H9 (cell line): ENCODE results near the gene GHSR. TPM values are rescaled to one million over a fixed set of nuclear protein-coding genes. Genes with fewer than 3 reads are reported as not detected.

Source experiments
- DNase-seq: peaks from one replicate; pipeline ENCODE4 v3.0.0-alpha.2; 2017
- H2AFZ ChIP-seq: one replicate; pipeline ENCODE4 v1.6.1; 2013; ENCODE audit warnings: mild to moderate bottlenecking, low read length, control low read depth, moderate library complexity
- H2AK5ac ChIP-seq: 2 replicates; pipeline ENCODE4 v1.6.1; 2013; ENCODE audit warnings: low read length, control low read depth, mixed read lengths; ENCODE audit not compliant: insufficient read length
- H2BK120ac ChIP-seq: one replicate; pipeline ENCODE4 v1.6.1; 2013; ENCODE audit warnings: low read depth, mild to moderate bottlenecking, low read length, control low read depth, inconsistent platforms; ENCODE audit not compliant: poor library complexity, severe bottlenecking
- H2BK12ac ChIP-seq: 2 replicates; pipeline ENCODE4 v1.6.1; 2013; ENCODE audit warnings: low read length, control low read depth, mixed read lengths, low read depth; ENCODE audit not compliant: insufficient read length
- H2BK15ac ChIP-seq: 2 replicates; pipeline ENCODE4 v1.6.1; 2013; ENCODE audit warnings: low read depth, low read length, control low read depth
- H2BK20ac ChIP-seq: one replicate; pipeline ENCODE4 v1.6.1; 2013; ENCODE audit warnings: low read depth, mild to moderate bottlenecking, low read length, control low read depth, inconsistent platforms; ENCODE audit not compliant: poor library complexity, severe bottlenecking
- H2BK5ac ChIP-seq: 2 replicates; pipeline ENCODE4 v1.6.1; 2013; ENCODE audit warnings: low read length, control low read depth, mixed read lengths; ENCODE audit not compliant: insufficient read length
- H3K14ac ChIP-seq: 2 replicates; pipeline ENCODE4 v1.6.1; 2013; ENCODE audit warnings: low read length, control low read depth; ENCODE audit not compliant: insufficient read depth
- H3K18ac ChIP-seq: 2 replicates; pipeline ENCODE4 v1.6.1; 2013; ENCODE audit warnings: low read depth, mild to moderate bottlenecking, mixed read lengths, low read length, control low read depth; ENCODE audit not compliant: insufficient read length
- H3K23ac ChIP-seq: 2 replicates; pipeline ENCODE4 v1.6.1; 2013; ENCODE audit warnings: low read length, control low read depth, mixed read lengths, low read depth; ENCODE audit not compliant: insufficient read length
- H3K23me2 ChIP-seq: 2 replicates; pipeline ENCODE4 v1.6.1; 2013; ENCODE audit warnings: low read depth, mild to moderate bottlenecking, mixed read lengths, low read length, control low read depth; ENCODE audit not compliant: insufficient read length, poor library complexity, severe bottlenecking
- H3K27ac ChIP-seq: 2 replicates; pipeline ENCODE4 v1.5.1; 2013; ENCODE audit warnings: low read length, control low read depth, mixed read lengths, low read depth; ENCODE audit not compliant: insufficient read length
- H3K27me3 ChIP-seq: 2 replicates; pipeline ENCODE4 v1.6.1; 2013; ENCODE audit warnings: low read length, control low read depth, inconsistent platforms; ENCODE audit not compliant: insufficient read depth
- H3K4ac ChIP-seq: 2 replicates; pipeline ENCODE4 v1.6.1; 2013; ENCODE audit warnings: low read depth, mild to moderate bottlenecking, control low read depth, inconsistent platforms, low read length, moderate library complexity
- H3K4me1 ChIP-seq: 2 replicates; pipeline ENCODE4 v1.6.1; 2013; ENCODE audit warnings: low read length, control low read depth, inconsistent platforms; ENCODE audit not compliant: insufficient read depth
- H3K4me2 ChIP-seq: 2 replicates; pipeline ENCODE4 v1.6.1; 2013; ENCODE audit warnings: low read length, control low read depth, mixed read lengths; ENCODE audit not compliant: insufficient read length, insufficient read depth
- H3K56ac ChIP-seq: 2 replicates; pipeline ENCODE4 v1.6.1; 2013; ENCODE audit warnings: low read depth, mild to moderate bottlenecking, mixed read lengths, low read length, control low read depth; ENCODE audit not compliant: insufficient read length
- H3K79me1 ChIP-seq: 2 replicates; pipeline ENCODE4 v1.6.1; 2013; ENCODE audit warnings: low read depth, mild to moderate bottlenecking, moderate library complexity, low read length, control low read depth, inconsistent platforms; ENCODE audit not compliant: insufficient read depth, poor library complexity, severe bottlenecking
- H3K79me2 ChIP-seq: 2 replicates; pipeline ENCODE4 v1.6.1; 2013; ENCODE audit warnings: low read length, control low read depth, inconsistent platforms; ENCODE audit not compliant: insufficient read depth
- H3K9ac ChIP-seq: 2 replicates; pipeline ENCODE4 v1.6.1; 2013; ENCODE audit warnings: low read length, control low read depth, mixed read lengths; ENCODE audit not compliant: insufficient read length; ENCODE audit errors: extremely low read depth
- H3K9me3 ChIP-seq: one replicate; pipeline ENCODE4 v1.6.1; 2013; ENCODE audit warnings: low read depth, low read length, inconsistent platforms; ENCODE audit not compliant: control insufficient read depth
- H3T11ph ChIP-seq: one replicate; pipeline ENCODE4 v1.6.1; 2013; ENCODE audit warnings: mild to moderate bottlenecking, low read length, control low read depth, inconsistent platforms
- H4K20me1 ChIP-seq: one replicate; pipeline ENCODE4 v1.6.1; 2013; ENCODE audit not compliant: control insufficient read depth, insufficient read length, insufficient read depth
- H4K5ac ChIP-seq: 2 replicates; pipeline ENCODE4 v1.6.1; 2013; ENCODE audit warnings: low read depth, mild to moderate bottlenecking, mixed read lengths, low read length, control low read depth; ENCODE audit not compliant: insufficient read length
- H4K8ac ChIP-seq: replicated peaks from 2 replicates; pipeline ENCODE4 v1.6.1; 2013; ENCODE audit warnings: low read length, control low read depth, mixed read lengths, low read depth; ENCODE audit not compliant: insufficient read length
- H4K91ac ChIP-seq: 2 replicates; pipeline ENCODE4 v1.6.1; 2013; ENCODE audit warnings: low read depth, mild to moderate bottlenecking, moderate library complexity, mixed read lengths, low read length, control low read depth; ENCODE audit not compliant: insufficient read length
- H3K27ac Mint-ChIP-seq, 3 experiments: 2 replicates in 2 of 3; 3 replicates in 1 of 3; pipeline ENCODE4 v1.8.0; 2020 to 2021; ENCODE audit warnings: mixed read lengths in 3 of 3, mild to moderate bottlenecking in 1 of 3, moderate library complexity in 1 of 3
- H3K27me3 Mint-ChIP-seq: 2 replicates; pipeline ENCODE4 v1.8.0; 2021; ENCODE audit warnings: low read depth, mild to moderate bottlenecking, moderate library complexity, mixed read lengths
- H3K36me3 Mint-ChIP-seq, 3 experiments: 2 replicates in 2 of 3; 3 replicates in 1 of 3; pipeline ENCODE4 v1.8.0; 2020 to 2021; ENCODE audit warnings: low read depth in 3 of 3, mixed read lengths in 3 of 3; ENCODE audit not compliant: insufficient read depth in 1 of 3
- H3K4me1 Mint-ChIP-seq, 2 experiments: 2 replicates each; pipeline ENCODE4 v1.8.0; 2020; ENCODE audit warnings: mixed read lengths in 2 of 2
- H3K4me3 Mint-ChIP-seq, 2 experiments: 2 replicates in 1 of 2; 3 replicates in 1 of 2; pipeline ENCODE4 v1.8.0; 2020 to 2021; ENCODE audit warnings: mild to moderate bottlenecking in 2 of 2, mixed read lengths in 2 of 2, moderate library complexity in 1 of 2
- H3K9me3 Mint-ChIP-seq, 2 experiments: 2 replicates in 1 of 2; 3 replicates in 1 of 2; pipeline ENCODE4 v1.8.0; 2020; ENCODE audit warnings: mild to moderate bottlenecking in 2 of 2, mixed read lengths in 2 of 2, moderate library complexity in 1 of 2
- WGBS: extraction: QIAGEN DNeasy Blood & Tissue Kit; methylation state at CpG from one replicate; pipeline ENCODE4 v1.1.7; 2013; ENCODE audit warnings: missing lambda C conversion rate, low lambda C conversion rate, mixed read lengths; ENCODE audit not compliant: insufficient read length; ENCODE audit errors: extremely low coverage; 5-methylcytosine and 5-hydroxymethylcytosine counted together
- total RNA-seq: library from RNA; stranded (reverse); gene quantifications from 2 replicates; pipeline ENCODE4 v1.2.1, GENCODE V29; 2021
- TF ChIP-seq, protein P1 (sequence below): fragments of 200-600 bp; sonication (generic); conservative IDR thresholded peaks from 3 replicates; pipeline ENCODE4 v1.8.0; 2021; ENCODE audit warnings: antibody characterized with exemption, mild to moderate bottlenecking

GHSR gene
- total RNA-seq, 1 experiment from 2014 or later, result not detected

DNA sequence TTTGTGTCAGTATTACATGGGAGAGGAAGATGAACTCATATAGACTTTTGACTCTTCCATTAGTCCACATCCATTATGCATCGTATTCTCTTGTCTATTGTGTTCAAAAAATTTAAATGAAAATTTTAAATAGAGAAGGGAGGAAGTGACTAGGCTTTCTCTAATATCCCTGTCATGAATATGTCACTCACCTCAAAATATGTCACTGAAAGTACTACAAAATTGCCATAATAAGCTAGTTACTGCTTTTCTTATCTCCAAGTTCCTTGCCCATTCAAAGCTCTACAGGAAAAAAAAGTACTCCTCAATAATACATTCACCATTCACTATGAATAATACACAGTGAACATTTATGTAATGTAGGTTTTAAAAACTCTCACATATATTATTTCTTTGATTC, 22.3 kb upstream of the GHSR start:
- TF ChIP-seq, protein P1, sequence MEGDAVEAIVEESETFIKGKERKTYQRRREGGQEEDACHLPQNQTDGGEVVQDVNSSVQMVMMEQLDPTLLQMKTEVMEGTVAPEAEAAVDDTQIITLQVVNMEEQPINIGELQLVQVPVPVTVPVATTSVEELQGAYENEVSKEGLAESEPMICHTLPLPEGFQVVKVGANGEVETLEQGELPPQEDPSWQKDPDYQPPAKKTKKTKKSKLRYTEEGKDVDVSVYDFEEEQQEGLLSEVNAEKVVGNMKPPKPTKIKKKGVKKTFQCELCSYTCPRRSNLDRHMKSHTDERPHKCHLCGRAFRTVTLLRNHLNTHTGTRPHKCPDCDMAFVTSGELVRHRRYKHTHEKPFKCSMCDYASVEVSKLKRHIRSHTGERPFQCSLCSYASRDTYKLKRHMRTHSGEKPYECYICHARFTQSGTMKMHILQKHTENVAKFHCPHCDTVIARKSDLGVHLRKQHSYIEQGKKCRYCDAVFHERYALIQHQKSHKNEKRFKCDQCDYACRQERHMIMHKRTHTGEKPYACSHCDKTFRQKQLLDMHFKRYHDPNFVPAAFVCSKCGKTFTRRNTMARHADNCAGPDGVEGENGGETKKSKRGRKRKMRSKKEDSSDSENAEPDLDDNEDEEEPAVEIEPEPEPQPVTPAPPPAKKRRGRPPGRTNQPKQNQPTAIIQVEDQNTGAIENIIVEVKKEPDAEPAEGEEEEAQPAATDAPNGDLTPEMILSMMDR, result no peak
- 0 out of 4 replicates have a peak, but pooled peaks cover 0 to 2% of the 10 kb centered on the region in 2 experiments for H3K4me1 Mint-ChIP-seq
- H4K20me1 ChIP-seq, result no peaks in the 10 kb centered on the region

More for the DNA sequence above, 22.3 kb upstream of the GHSR start:
- no CpG with 5 or more reads among the region's 1 CpG for WGBS
- Mint-ChIP-seq H3K4me3 (no peak overlapping the region), H3K27ac (no peak overlapping the region), H3K9me3 (peaks cover 7 to 9% of the 10 kb centered on the region in 2 experiments; a peak in 3 of 5 replicates), H3K27me3 (no peaks in the 10 kb centered on the region), H3K36me3 (peaks cover 0 to 6% (median 2%) of the 10 kb centered on the region in 3 experiments; a peak in 1 of 7 replicates)
- Histone ChIP-seq H4K91ac (no peak overlapping the region), H2AFZ (no peak overlapping the region), H2BK120ac (no peak overlapping the region), H3K4me1 (no peaks in the 10 kb centered on the region), H3K23me2 (no peaks in the 10 kb centered on the region), H2BK20ac (no peak overlapping the region), H3K14ac (no peak overlapping the region), H2BK5ac (no peak overlapping the region), H3K4ac (no peak overlapping the region), H2BK15ac (no peak overlapping the region), H3K4me2 (no peak overlapping the region), H3K79me1 (no peaks in the 10 kb centered on the region), H2AK5ac (no peak overlapping the region), H4K8ac (no peak overlapping the region), H3K27ac (no peak overlapping the region), H3K9me3 (no peaks in the 10 kb centered on the region), H3K27me3 (no peaks in the 10 kb centered on the region), H3K79me2 (no peaks in the 10 kb centered on the region), H3K56ac (no peak overlapping the region), H3K18ac (no peak overlapping the region), H3T11ph (no peak overlapping the region), H4K5ac (no peak overlapping the region), H3K9ac (no peak overlapping the region), H3K23ac (no peak overlapping the region), H2BK12ac (no peak overlapping the region)
- no peak for DNase-seq
